Measurements from ENCODE around the gene STK31.
A peak's percentile ranks its signal among the peaks of the same experiment; 100 is the strongest.

DNA sequence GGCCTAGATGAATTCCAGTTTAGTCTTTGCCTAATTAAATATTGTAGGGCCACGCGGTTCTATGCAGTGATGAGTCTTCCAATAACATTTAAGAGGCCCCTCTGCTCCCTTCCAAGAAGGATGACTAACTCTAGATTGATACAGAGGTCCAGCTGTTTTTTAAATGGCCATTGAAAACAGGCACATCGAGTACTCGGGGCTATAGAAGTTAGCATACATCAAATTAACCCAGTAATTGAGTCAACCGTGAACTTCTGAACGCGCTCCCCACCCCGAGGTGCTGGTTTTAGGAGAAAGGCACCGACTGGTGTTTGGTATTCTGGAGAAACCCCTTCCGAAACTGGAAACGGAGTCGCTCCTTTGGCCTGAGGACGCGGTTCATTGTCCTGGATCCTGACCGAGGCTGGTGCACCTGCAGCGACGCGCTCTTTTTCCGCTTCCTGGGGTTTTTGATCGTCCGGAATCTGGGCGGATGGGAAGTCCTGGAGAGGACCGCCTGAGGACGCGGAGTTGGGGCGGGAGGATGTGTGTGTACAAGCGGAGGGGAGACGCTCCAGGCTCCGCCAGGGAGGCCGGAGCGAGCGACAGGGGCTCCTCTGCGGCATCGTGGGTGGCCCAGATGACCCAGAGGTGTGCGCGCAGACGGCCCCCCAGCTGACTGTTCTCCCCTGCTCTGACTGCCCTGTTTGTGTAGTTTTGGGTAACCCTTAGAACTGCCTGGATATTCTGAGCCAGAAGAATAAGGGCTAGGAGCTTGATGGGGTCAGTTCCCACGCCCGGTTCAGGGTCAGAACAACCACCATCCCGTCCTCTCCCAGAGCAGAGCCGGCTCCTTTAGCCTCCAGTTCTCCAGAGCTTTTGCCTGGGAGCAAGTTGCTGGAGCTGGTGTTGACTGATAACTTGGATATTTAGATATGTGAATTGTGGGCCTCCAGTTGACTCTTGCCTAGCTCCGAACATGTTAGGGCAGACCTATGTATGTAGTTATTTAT, 29.3 kb upstream of the STK31 start:
- peak in 1 of 2 donors; percentile 29 for TF ChIP-seq POLR2A (IDR thresholded peaks at IDR 0.05)
- TF ChIP-seq, protein P1, sequence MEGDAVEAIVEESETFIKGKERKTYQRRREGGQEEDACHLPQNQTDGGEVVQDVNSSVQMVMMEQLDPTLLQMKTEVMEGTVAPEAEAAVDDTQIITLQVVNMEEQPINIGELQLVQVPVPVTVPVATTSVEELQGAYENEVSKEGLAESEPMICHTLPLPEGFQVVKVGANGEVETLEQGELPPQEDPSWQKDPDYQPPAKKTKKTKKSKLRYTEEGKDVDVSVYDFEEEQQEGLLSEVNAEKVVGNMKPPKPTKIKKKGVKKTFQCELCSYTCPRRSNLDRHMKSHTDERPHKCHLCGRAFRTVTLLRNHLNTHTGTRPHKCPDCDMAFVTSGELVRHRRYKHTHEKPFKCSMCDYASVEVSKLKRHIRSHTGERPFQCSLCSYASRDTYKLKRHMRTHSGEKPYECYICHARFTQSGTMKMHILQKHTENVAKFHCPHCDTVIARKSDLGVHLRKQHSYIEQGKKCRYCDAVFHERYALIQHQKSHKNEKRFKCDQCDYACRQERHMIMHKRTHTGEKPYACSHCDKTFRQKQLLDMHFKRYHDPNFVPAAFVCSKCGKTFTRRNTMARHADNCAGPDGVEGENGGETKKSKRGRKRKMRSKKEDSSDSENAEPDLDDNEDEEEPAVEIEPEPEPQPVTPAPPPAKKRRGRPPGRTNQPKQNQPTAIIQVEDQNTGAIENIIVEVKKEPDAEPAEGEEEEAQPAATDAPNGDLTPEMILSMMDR (IDR thresholded peaks at IDR 0.05): no peak
